HepG2 (cell line): ENCODE data around the gene WDHD1. TPM values are rescaled to one million over a fixed set of nuclear protein-coding genes. Genes with fewer than 3 reads are reported as not detected.

ENCODE experiments used
- ATAC-seq: fragments of 200-7000 bp; cut with Tn5 transposase; 3 replicates; pipeline ENCODE4 v1.9.1; 2020; ENCODE audit warnings: mild to moderate bottlenecking, moderate library complexity
- BruUV-seq: library from RNA; stranded (reverse); fragments of 400-500 nt; replicated peaks from 2 replicates; lab custom pipeline; 2021; lab: Mats Ljungman, UMichigan
- CTCF ChIA-PET: fragments of 300-600 bp; formaldehyde crosslinking; extraction: SDS; loops from one replicate; lab custom pipeline; 2021; ENCODE audit warnings: low total read pairs, inconsistent platforms, low intra/inter-chr PET ratio; lab: Yijun Ruan, JAX
- POLR2A ChIA-PET: fragments of 350-600 bp; sonication (Branson Sonifier 250); formaldehyde crosslinking; loops from one replicate; lab custom pipeline; 2020; ENCODE audit warnings: antibody characterized with exemption, inconsistent platforms; lab: Yijun Ruan, JAX
- DNase-seq: peaks from one replicate; pipeline ENCODE4 v3.0.0-alpha.2; 2015; ENCODE audit warnings: low spot score
- FAIRE-seq: peaks from 3 replicates; lab custom pipeline; 2011; peaks lifted over from hg19 to GRCh38; lab: Jason Lieb, UNC
- H2AFZ ChIP-seq: one replicate; pipeline ENCODE4 v1.6.1; 2011; ENCODE audit warnings: low read length, inconsistent platforms
- H3K27ac ChIP-seq: fragments of 300-600 bp; 3 replicates; pipeline ENCODE4 v1.8.0; 2011; ENCODE audit warnings: mixed run types, mild to moderate bottlenecking, mixed read lengths, low read length, inconsistent platforms; ENCODE audit not compliant: insufficient read depth; ENCODE audit errors: extremely low read length
- H3K27me3 ChIP-seq, 2 experiments: fragments of 200-600 bp in 1 of 2; 2 replicates in 1 of 2; 3 replicates in 1 of 2; pipeline versions ENCODE4 v1.6.0 to v1.8.0; 2011; ENCODE audit warnings: low read length in 2 of 2, mild to moderate bottlenecking in 2 of 2, moderate library complexity in 2 of 2, inconsistent platforms in 1 of 2; ENCODE audit not compliant: insufficient read depth in 2 of 2, control insufficient read depth in 1 of 2
- H3K36me3 ChIP-seq, 2 experiments: fragments of 200-600 bp in 1 of 2; replicated peaks in 1 of 2; 2 replicates in 1 of 2; 3 replicates in 1 of 2; pipeline versions ENCODE4 v1.5.1 to v1.8.0; 2011; ENCODE audit warnings: low read length in 2 of 2, inconsistent platforms in 1 of 2; ENCODE audit not compliant: insufficient read depth in 2 of 2, control insufficient read depth in 1 of 2
- H3K4me1 ChIP-seq: 2 replicates; pipeline ENCODE4 v1.5.1; 2012; ENCODE audit warnings: low read length, inconsistent platforms; ENCODE audit not compliant: insufficient read depth
- H3K4me2 ChIP-seq: 2 replicates; pipeline ENCODE4 v1.6.0; 2011; ENCODE audit warnings: low read depth, low read length, inconsistent platforms
- H3K4me3 ChIP-seq, 3 experiments: fragments of 200-600 bp in 1 of 3; sonication (generic), shearing (Covaris generic) in 1 of 3; replicated peaks in 1 of 3; 2 replicates each; pipeline ENCODE4 v1.5.1; 2011 to 2016; ENCODE audit warnings: low read length in 3 of 3, inconsistent platforms in 2 of 3, low read depth in 2 of 3, mild to moderate bottlenecking in 2 of 3, control low read depth in 1 of 3, mixed read lengths in 1 of 3; ENCODE audit not compliant: insufficient read depth in 1 of 3
- H3K79me2 ChIP-seq: one replicate; pipeline ENCODE4 v1.6.1; 2011; ENCODE audit warnings: low read length, inconsistent platforms; ENCODE audit not compliant: insufficient read depth
- H3K9ac ChIP-seq: 2 replicates; pipeline ENCODE4 v1.6.0; 2011; ENCODE audit warnings: mild to moderate bottlenecking, low read depth, low read length, inconsistent platforms; ENCODE audit not compliant: insufficient read depth
- H3K9me3 ChIP-seq: 2 replicates; pipeline ENCODE4 v1.5.1; 2012; ENCODE audit warnings: mild to moderate bottlenecking, low read length
- H4K20me1 ChIP-seq: 2 replicates; pipeline ENCODE4 v1.6.0; 2011; ENCODE audit warnings: inconsistent platforms, mild to moderate bottlenecking, low read length, moderate library complexity; ENCODE audit not compliant: insufficient read depth
- EED ChIP-seq: sonication (generic); formaldehyde crosslinking; IDR thresholded peaks from 2 replicates; pipeline ENCODE4 v1.5.0; 2020; ENCODE audit warnings: mild to moderate bottlenecking, missing genetic modification reagents
- HNF4A ChIP-seq: sonication (generic); formaldehyde crosslinking; IDR thresholded peaks from 2 replicates; pipeline ENCODE4 v1.4.0; 2020; ENCODE audit warnings: missing genetic modification reagents
- HOXA3 ChIP-seq: sonication (generic); formaldehyde crosslinking; IDR thresholded peaks from 2 replicates; pipeline ENCODE4 v1.5.0; 2020; ENCODE audit warnings: missing genetic modification reagents
- JUNB ChIP-seq: sonication (generic); formaldehyde crosslinking; IDR thresholded peaks from 2 replicates; pipeline ENCODE4 v1.8.0; 2022; ENCODE audit warnings: missing genetic modification reagents, mild to moderate bottlenecking, borderline replicate concordance
- MAFK ChIP-seq, 2 experiments: IDR thresholded peaks in 1 of 2; conservative IDR thresholded peaks in 1 of 2; 2 replicates each; pipeline ENCODE4 v1.6.1; 2011; ENCODE audit warnings: improper control_type of control experiment in 2 of 2, low read length in 2 of 2
- NFIC ChIP-seq: IDR thresholded peaks from 2 replicates; pipeline ENCODE4 v1.6.1; 2012; ENCODE audit warnings: mild to moderate bottlenecking, low read length, inconsistent platforms
- ONECUT2 ChIP-seq: sonication (generic); formaldehyde crosslinking; IDR thresholded peaks from 2 replicates; pipeline ENCODE4 v1.4.0; 2020; ENCODE audit warnings: missing genetic modification reagents
- POGZ ChIP-seq: sonication (generic); formaldehyde crosslinking; IDR thresholded peaks from 2 replicates; pipeline ENCODE4 v1.4.0; 2020; ENCODE audit warnings: mild to moderate bottlenecking, missing genetic modification reagents
- RCOR2 ChIP-seq: IDR thresholded peaks from 2 replicates; pipeline ENCODE4 v1.6.1; 2016; ENCODE audit warnings: missing biosample characterization, missing genetic modification reagents
- RFX3 ChIP-seq: IDR thresholded peaks from 2 replicates; pipeline ENCODE4 v1.6.1; 2016; ENCODE audit warnings: missing biosample characterization, missing genetic modification reagents
- SAFB2 ChIP-seq: sonication (generic); formaldehyde crosslinking; IDR thresholded peaks from 2 replicates; pipeline ENCODE4 v1.5.1; 2020; ENCODE audit warnings: missing genetic modification reagents, low read depth, mild to moderate bottlenecking, borderline replicate concordance
- SALL1 ChIP-seq: sonication (generic); formaldehyde crosslinking; IDR thresholded peaks from 2 replicates; pipeline ENCODE4 v1.8.0; 2022; ENCODE audit warnings: mild to moderate bottlenecking, missing genetic modification reagents
- TBX3 ChIP-seq: fragments of 450-650 bp; IDR thresholded peaks from 2 replicates; pipeline ENCODE4 v1.6.1; 2017; ENCODE audit warnings: antibody characterized with exemption, mild to moderate bottlenecking, inconsistent platforms, borderline replicate concordance
- ZMYM4 ChIP-seq: sonication (generic); formaldehyde crosslinking; IDR thresholded peaks from 2 replicates; pipeline ENCODE4 v1.8.1; 2023; ENCODE audit warnings: mild to moderate bottlenecking, missing genetic modification reagents
- ZNF225 ChIP-seq: sonication (generic); formaldehyde crosslinking; IDR thresholded peaks from 2 replicates; pipeline ENCODE4 v1.4.0; 2020; ENCODE audit warnings: mild to moderate bottlenecking, missing genetic modification reagents
- ZNF264 ChIP-seq: sonication (generic); formaldehyde crosslinking; IDR thresholded peaks from 2 replicates; pipeline ENCODE4 v1.4.0; 2020; ENCODE audit warnings: missing genetic modification reagents
- ZNF296 ChIP-seq: sonication (generic); formaldehyde crosslinking; conservative IDR thresholded peaks from 2 replicates; pipeline ENCODE4 v1.5.0; 2020; ENCODE audit warnings: mild to moderate bottlenecking, missing genetic modification reagents
- ZNF441 ChIP-seq: sonication (generic); formaldehyde crosslinking; IDR thresholded peaks from 2 replicates; pipeline ENCODE4 v1.7.0; 2021; ENCODE audit warnings: missing genetic modification reagents, borderline replicate concordance
- ZNF574 ChIP-seq: sonication (generic); formaldehyde crosslinking; IDR thresholded peaks from 2 replicates; pipeline ENCODE4 v1.4.0; 2020; ENCODE audit warnings: missing genetic modification reagents
- ZNF644 ChIP-seq: IDR thresholded peaks from 2 replicates; pipeline ENCODE4 v1.6.1; 2016; ENCODE audit warnings: low read depth
- WGBS: methylation state at CpG from one replicate; pipeline ENCODE4 v1.1.6; 2017; ENCODE audit warnings: low lambda C conversion rate; 5-methylcytosine and 5-hydroxymethylcytosine counted together
- in situ Hi-C: cut with HindIII; loops from 2 replicates; pipeline ENCODE4 v1.10.0; 2017; ENCODE audit warnings: low pct_unique_long_range_greater_than_20kb; ENCODE audit not compliant: extremely low pct_ligation_motif_present
- intact Hi-C: fragments of 100-400 bp; cut with micrococcal nuclease; formaldehyde crosslinking; loops from one replicate; pipeline ENCODE4 v1.10.0; 2022; ENCODE audit not compliant: unreplicated experiment
- polyA plus RNA-seq, 8 experiments: library from polyadenylated mRNA; depleted of rRNA in 3 of 8; stranded (reverse) in 7 of 8; unstranded in 1 of 8; fragments of >200 nt; fragmentation: Illumina TruSeq in 4 of 8; extraction: Trizol in 4 of 8; gene quantifications; 2 replicates each; pipeline versions ENCODE4 v1.2.1 to v1.2.3, GENCODE V29; 2011 to 2016; ENCODE audit warnings: low read depth in 4 of 8, missing spikeins in 1 of 8, mixed read lengths in 1 of 8; ENCODE audit not compliant: insufficient read depth in 1 of 8
- total RNA-seq, 5 experiments: library from RNA; depleted of rRNA; stranded (reverse); fragments of >200 nt; fragmentation: Illumina TruSeq; extraction: Trizol; gene quantifications; 2 replicates each; pipeline ENCODE4 v1.2.3, GENCODE V29; 2016; ENCODE audit warnings: low read depth in 1 of 5
- TF ChIP-seq, protein P1 (sequence below): sonication (generic); formaldehyde crosslinking; conservative IDR thresholded peaks from 2 replicates; pipeline ENCODE4 v1.4.0; 2020; ENCODE audit warnings: mild to moderate bottlenecking, missing genetic modification reagents, moderate library complexity

WDHD1 gene
- total and polyA plus RNA-seq, 2 of the 13 experiments (the other 11 are each of a cell fraction or from before 2014, with no cell fraction given), result 5.5 to 27.5 TPM

DNA sequence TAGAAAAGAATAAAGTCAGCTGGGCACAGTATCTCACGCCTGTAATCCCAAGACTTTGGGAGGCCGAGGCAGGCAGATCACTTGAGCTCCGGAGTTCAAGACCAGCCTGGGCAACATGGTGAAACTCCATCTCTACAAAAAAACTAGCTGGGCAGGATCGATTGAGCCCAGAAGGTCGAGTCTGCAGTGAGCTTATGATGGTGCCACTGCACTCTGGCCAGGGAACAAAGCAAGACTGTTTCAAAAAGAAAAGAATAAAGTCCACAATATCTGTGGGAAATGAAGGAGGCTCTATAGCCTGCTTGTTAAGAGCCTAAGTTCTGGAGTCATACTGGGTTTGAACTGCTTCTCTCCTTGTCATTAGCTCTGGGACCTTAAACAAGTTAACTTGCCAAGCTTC lies 32.4 kb upstream of the WDHD1 start:
- H2AFZ ChIP-seq, result no peak overlapping the region
- H3K9ac ChIP-seq, result no peak overlapping the region
- FAIRE-seq, result peak; percentile 67
- peak overlapping the region; percentile 57 for H3K27ac ChIP-seq
- POLR2A ChIA-PET, result interaction anchor here (0.8 to 2.2 kb wide), 3 partner anchors 8 to 32 kb away, joined by 3 to 14 read pairs (median 4); partner anchors contain the start of genes MAPK1IP1L, SOCS4 and WDHD1
- H3K4me2 ChIP-seq, result peak overlapping the region; percentile 18; the same call in 1 of the 2 replicates
- CTCF ChIA-PET, result no interaction called here
- 38% methylated on average over 5 of the region's 5 CpGs for WGBS
- peaks cover 72% of the 10 kb centered on the region for H3K79me2 ChIP-seq
- peaks cover 7 to 31% of the 10 kb centered on the region in 2 experiments for H3K36me3 ChIP-seq
- intact Hi-C loops, result no loop called here
- peak; percentile 90 for ATAC-seq
- H3K4me3 ChIP-seq, result no peak overlapping the region
- H3K4me1 ChIP-seq, result peaks cover 42% of the 10 kb centered on the region
- H3K27me3 ChIP-seq, result no peaks in the 10 kb centered on the region
- peaks cover 21% of the 10 kb centered on the region for H4K20me1 ChIP-seq
- peak; percentile 57 for DNase-seq
- BruUV-seq, result no TSS peak
- no peaks in the 10 kb centered on the region for H3K9me3 ChIP-seq
- in situ Hi-C loops, result no loop called here
- TF ChIP-seq, protein P1, sequence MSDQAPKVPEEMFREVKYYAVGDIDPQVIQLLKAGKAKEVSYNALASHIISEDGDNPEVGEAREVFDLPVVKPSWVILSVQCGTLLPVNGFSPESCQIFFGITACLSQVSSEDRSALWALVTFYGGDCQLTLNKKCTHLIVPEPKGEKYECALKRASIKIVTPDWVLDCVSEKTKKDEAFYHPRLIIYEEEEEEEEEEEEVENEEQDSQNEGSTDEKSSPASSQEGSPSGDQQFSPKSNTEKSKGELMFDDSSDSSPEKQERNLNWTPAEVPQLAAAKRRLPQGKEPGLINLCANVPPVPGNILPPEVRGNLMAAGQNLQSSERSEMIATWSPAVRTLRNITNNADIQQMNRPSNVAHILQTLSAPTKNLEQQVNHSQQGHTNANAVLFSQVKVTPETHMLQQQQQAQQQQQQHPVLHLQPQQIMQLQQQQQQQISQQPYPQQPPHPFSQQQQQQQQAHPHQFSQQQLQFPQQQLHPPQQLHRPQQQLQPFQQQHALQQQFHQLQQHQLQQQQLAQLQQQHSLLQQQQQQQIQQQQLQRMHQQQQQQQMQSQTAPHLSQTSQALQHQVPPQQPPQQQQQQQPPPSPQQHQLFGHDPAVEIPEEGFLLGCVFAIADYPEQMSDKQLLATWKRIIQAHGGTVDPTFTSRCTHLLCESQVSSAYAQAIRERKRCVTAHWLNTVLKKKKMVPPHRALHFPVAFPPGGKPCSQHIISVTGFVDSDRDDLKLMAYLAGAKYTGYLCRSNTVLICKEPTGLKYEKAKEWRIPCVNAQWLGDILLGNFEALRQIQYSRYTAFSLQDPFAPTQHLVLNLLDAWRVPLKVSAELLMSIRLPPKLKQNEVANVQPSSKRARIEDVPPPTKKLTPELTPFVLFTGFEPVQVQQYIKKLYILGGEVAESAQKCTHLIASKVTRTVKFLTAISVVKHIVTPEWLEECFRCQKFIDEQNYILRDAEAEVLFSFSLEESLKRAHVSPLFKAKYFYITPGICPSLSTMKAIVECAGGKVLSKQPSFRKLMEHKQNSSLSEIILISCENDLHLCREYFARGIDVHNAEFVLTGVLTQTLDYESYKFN, result 0 out of 2 replicates have a peak, but pooled peaks have one; percentile 36
- TF ChIP-seq TBX3 (no peak), ZNF264 (CRISPR knock-in tag) (peak; percentile 68; the same call in 1 of the 2 replicates), EED (CRISPR knock-in tag) (no peak), RFX3 (CRISPR knock-in tag) (no peak), SAFB2 (CRISPR knock-in tag) (no peak), ONECUT2 (CRISPR knock-in tag) (peak; percentile 63; the same call in 1 of the 2 replicates), MAFK (conservative IDR thresholded peaks at IDR 0.05 in 1 of 2, IDR thresholded peaks at IDR 0.05 in 1 of 2; ENCODE audit: low read length in 2 of 2) (no peak), ZNF644 (CRISPR knock-in tag) (0 out of 2 replicates have a peak, but pooled peaks have one; percentile 25), ZNF225 (CRISPR knock-in tag) (no peak), POGZ (CRISPR knock-in tag) (peak; percentile 58), SALL1 (CRISPR knock-in tag) (peak; percentile 46), NFIC (no peak), HOXA3 (CRISPR knock-in tag) (peak; percentile 46; the same call in 1 of the 2 replicates), ZMYM4 (CRISPR knock-in tag) (peak; percentile 23; the same call in 1 of the 2 replicates), ZNF296 (no peak), HNF4A (CRISPR knock-in tag) (peak; percentile 73), JUNB (CRISPR knock-in tag) (no peak), ZNF574 (CRISPR knock-in tag) (0 out of 2 replicates have a peak, but pooled peaks have one; percentile 17), ZNF441 (no peak), RCOR2 (CRISPR knock-in tag) (0 out of 2 replicates have a peak, but pooled peaks have one; percentile 36)
